CD4-positive, alpha-beta T cell treated with Interleukin-4 for 1 hour (primary cell): ENCODE data around the gene CWC22.
"Not testable (repeated sequence)": the region's sequence is repeated elsewhere in the genome, so short reads cannot be mapped to it uniquely, and the experiment has no call there.

Experiments used
- DNase-seq, 2 donors: peaks; one replicate each; pipeline ENCODE4 v3.0.0-alpha.2; 2020 to 2022

Gene CWC22

GRCh38 chr2:180002198-180002770 is 4.8 kb downstream of the CWC22 start:
- no peak for DNase-seq

- DNase-seq = no peak
Measured at GRCh38 chr2:180001726-180002125, 5.4 kb downstream of the CWC22 start.

GRCh38 chr2:180000434-180000833 is 6.7 kb downstream of the CWC22 start:
- DNase-seq = no peak

- no peak for DNase-seq
Measured at GRCh38 chr2:179999000-179999399, 8.1 kb downstream of the CWC22 start.

GRCh38 chr2:179995741-179996515 is 11.2 kb downstream of the CWC22 start:
- no peak for DNase-seq

GRCh38 chr2:179991344-179991743 is 15.8 kb downstream of the CWC22 start:
- DNase-seq = no peak

- DNase-seq = no peak
Measured at GRCh38 chr2:179990676-179991317, 16.3 kb downstream of the CWC22 start.

- DNase-seq = no peak
Measured at GRCh38 chr2:179987916-179988315, 19.2 kb downstream of the CWC22 start.

GRCh38 chr2:179985163-179985820 is 21.8 kb downstream of the CWC22 start:
- no peak for DNase-seq

- DNase-seq = no peak
Measured at GRCh38 chr2:179983250-179983932, 23.7 kb downstream of the CWC22 start.

GRCh38 chr2:179981085-179981484 is 26.0 kb downstream of the CWC22 start:
- DNase-seq = no peak

GRCh38 chr2:179974761-179975160 is 32.3 kb downstream of the CWC22 start:
- DNase-seq = no peak

GRCh38 chr2:179966778-179967394 is 40.2 kb downstream of the CWC22 start:
- no peak for DNase-seq

- no peak for DNase-seq
Measured at GRCh38 chr2:179965291-179966258, 41.5 kb downstream of the CWC22 start.

GRCh38 chr2:179963626-179964025 is 43.5 kb downstream of the CWC22 start:
- DNase-seq = no peak

- not testable (repeated sequence) for DNase-seq
Measured at GRCh38 chr2:179958251-179958650, 48.8 kb downstream of the CWC22 start.

- DNase-seq = no peak
Measured at GRCh38 chr2:179954026-179954425, 53.1 kb downstream of the CWC22 start.

- DNase-seq = no peak
Measured at GRCh38 chr2:179953359-179953758, 53.7 kb downstream of the CWC22 start.

- DNase-seq = no peak
Measured at GRCh38 chr2:179952658-179953057, 54.4 kb downstream of the CWC22 start.

- no peak for DNase-seq
Measured at GRCh38 chr2:179951680-179952079, 55.4 kb downstream of the CWC22 start.

GRCh38 chr2:179950391-179950790 is 56.7 kb downstream of the CWC22 start:
- DNase-seq = no peak
